ENCODE data around the gene LORICRIN.

- TF ChIP-seq CTCF (IDR thresholded peaks at IDR 0.05) (no peak), POLR2A (IDR thresholded peaks at IDR 0.05) (no peak)
Measured at GRCh38 chr1:153306303-153307220, 47.1 kb downstream of the LORICRIN start.

Data from tibial nerve (tissue), 3 donors.